ENCODE measurements around the gene ARMC7. TPM values are rescaled to one million over a fixed set of nuclear protein-coding genes. Genes with fewer than 3 reads are reported as not detected.

Gene ARMC7
- total and polyA plus RNA-seq, 2 of the 13 experiments (the other 11 are each of a cell fraction or from before 2014, with no cell fraction given), result 3.9 to 4.2 TPM

DNA sequence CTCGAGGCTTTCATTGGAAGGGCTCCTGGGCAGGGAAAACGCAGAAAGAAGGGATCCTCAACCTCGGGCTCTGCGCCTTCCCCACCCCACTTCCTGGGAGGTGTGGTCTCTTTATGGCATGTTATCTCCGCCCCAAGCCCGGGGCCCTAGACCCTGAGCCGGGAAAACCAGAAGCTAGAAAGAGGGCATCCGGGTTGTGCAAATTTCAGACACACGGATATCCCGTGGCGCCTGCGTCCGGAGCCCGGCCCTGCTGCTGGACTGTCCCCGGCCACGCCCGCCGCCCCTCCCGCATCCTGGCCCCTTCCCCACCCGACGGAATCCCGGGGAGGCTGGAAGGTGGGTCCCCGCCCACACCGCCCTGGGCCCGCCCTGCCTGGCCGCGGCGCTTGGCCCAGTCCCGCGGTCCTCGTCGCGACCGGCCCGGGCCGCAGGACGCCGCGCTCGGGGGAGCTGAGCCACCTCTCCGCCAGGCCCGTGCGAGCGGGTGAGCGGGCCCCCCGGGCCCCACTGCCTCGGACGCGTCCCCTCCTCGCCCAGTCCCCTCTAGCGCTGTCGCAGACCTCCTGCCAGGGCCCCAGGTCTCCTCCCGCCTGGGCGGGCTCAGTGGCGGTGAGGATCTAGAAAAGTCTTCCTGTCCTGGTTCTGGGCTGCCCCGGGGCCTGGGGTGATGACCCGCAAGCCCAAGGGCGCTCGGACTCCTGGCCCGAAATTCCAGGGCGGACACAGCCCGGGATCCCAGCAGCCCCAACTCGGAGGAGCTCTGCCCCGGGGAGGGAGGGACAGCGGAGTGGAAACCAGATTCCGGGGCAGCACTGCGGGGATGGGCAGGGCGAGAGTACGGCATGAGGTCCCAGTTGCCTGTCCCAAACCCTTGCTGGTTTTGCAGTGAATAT, 22.0 kb upstream of the ARMC7 start, which contains the start of gene SLC16A5 (continued):
- TF ChIP-seq, protein P1, sequence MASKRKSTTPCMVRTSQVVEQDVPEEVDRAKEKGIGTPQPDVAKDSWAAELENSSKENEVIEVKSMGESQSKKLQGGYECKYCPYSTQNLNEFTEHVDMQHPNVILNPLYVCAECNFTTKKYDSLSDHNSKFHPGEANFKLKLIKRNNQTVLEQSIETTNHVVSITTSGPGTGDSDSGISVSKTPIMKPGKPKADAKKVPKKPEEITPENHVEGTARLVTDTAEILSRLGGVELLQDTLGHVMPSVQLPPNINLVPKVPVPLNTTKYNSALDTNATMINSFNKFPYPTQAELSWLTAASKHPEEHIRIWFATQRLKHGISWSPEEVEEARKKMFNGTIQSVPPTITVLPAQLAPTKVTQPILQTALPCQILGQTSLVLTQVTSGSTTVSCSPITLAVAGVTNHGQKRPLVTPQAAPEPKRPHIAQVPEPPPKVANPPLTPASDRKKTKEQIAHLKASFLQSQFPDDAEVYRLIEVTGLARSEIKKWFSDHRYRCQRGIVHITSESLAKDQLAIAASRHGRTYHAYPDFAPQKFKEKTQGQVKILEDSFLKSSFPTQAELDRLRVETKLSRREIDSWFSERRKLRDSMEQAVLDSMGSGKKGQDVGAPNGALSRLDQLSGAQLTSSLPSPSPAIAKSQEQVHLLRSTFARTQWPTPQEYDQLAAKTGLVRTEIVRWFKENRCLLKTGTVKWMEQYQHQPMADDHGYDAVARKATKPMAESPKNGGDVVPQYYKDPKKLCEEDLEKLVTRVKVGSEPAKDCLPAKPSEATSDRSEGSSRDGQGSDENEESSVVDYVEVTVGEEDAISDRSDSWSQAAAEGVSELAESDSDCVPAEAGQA (IDR thresholded peaks at IDR 0.05; ENCODE audit: low read depth), result no peak
- TF ChIP-seq, protein P1 (CRISPR knock-in tag; IDR thresholded peaks at IDR 0.05; ENCODE audit: borderline replicate concordance), result no peak
- no peak for TF ChIP-seq CBX2 (IDR thresholded peaks at IDR 0.05; ENCODE audit: low read depth, low read length)
- TF ChIP-seq CBX2 (CRISPR knock-in tag; IDR thresholded peaks at IDR 0.05; ENCODE audit: low read depth), result no peak
- TF ChIP-seq, protein P2, sequence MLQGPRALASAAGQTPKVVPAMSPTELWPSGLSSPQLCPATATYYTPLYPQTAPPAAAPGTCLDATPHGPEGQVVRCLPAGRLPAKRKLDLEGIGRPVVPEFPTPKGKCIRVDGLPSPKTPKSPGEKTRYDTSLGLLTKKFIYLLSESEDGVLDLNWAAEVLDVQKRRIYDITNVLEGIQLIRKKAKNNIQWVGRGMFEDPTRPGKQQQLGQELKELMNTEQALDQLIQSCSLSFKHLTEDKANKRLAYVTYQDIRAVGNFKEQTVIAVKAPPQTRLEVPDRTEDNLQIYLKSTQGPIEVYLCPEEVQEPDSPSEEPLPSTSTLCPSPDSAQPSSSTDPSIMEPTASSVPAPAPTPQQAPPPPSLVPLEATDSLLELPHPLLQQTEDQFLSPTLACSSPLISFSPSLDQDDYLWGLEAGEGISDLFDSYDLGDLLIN (CRISPR knock-in tag; IDR thresholded peaks at IDR 0.05; ENCODE audit: borderline replicate concordance), result no peak
- TF ChIP-seq PRPF4 (IDR thresholded peaks at IDR 0.05; ENCODE audit: low read depth, low read length, poor library complexity, severe bottlenecking), result no peak
- TF ChIP-seq ZNF878 (CRISPR knock-in tag; IDR thresholded peaks at IDR 0.05), result no peak
- TF ChIP-seq, protein P3, sequence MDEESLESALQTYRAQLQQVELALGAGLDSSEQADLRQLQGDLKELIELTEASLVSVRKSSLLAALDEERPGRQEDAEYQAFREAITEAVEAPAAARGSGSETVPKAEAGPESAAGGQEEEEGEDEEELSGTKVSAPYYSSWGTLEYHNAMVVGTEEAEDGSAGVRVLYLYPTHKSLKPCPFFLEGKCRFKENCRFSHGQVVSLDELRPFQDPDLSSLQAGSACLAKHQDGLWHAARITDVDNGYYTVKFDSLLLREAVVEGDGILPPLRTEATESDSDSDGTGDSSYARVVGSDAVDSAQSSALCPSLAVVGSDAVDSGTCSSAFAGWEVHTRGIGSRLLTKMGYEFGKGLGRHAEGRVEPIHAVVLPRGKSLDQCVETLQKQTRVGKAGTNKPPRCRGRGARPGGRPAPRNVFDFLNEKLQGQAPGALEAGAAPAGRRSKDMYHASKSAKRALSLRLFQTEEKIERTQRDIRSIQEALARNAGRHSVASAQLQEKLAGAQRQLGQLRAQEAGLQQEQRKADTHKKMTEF (CRISPR knock-in tag; IDR thresholded peaks at IDR 0.05), result peak; percentile 48; the same call in 1 of the 2 replicates
- no peak for TF ChIP-seq ATF7 (IDR thresholded peaks at IDR 0.05)
- no peak for TF ChIP-seq ATF7 (CRISPR knock-in tag; IDR thresholded peaks at IDR 0.05)
- 0 out of 2 replicates have a peak, but pooled peaks have one; percentile 0 for TF ChIP-seq ZNF605 (CRISPR knock-in tag; IDR thresholded peaks at IDR 0.05)
- TF ChIP-seq RCOR2 (CRISPR knock-in tag; IDR thresholded peaks at IDR 0.05), result no peak
- TF ChIP-seq RBM22 (optimal IDR thresholded peaks at IDR 0.05; ENCODE audit: low read length), result no peak
- TF ChIP-seq, protein P4, sequence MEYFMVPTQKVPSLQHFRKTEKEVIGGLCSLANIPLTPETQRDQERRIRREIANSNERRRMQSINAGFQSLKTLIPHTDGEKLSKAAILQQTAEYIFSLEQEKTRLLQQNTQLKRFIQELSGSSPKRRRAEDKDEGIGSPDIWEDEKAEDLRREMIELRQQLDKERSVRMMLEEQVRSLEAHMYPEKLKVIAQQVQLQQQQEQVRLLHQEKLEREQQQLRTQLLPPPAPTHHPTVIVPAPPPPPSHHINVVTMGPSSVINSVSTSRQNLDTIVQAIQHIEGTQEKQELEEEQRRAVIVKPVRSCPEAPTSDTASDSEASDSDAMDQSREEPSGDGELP (IDR thresholded peaks at IDR 0.05; ENCODE audit: borderline replicate concordance, low read depth), result peak; percentile 11; the same call in 1 of the 2 replicates
- TF ChIP-seq CBX1 (IDR thresholded peaks at IDR 0.05; ENCODE audit: low read depth), result peak; percentile 57
- TF ChIP-seq, protein P5, sequence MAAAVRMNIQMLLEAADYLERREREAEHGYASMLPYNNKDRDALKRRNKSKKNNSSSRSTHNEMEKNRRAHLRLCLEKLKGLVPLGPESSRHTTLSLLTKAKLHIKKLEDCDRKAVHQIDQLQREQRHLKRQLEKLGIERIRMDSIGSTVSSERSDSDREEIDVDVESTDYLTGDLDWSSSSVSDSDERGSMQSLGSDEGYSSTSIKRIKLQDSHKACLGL (CRISPR knock-in tag; IDR thresholded peaks at IDR 0.05), result no peak
- TF ChIP-seq ZNF614 (CRISPR knock-in tag; IDR thresholded peaks at IDR 0.05; ENCODE audit: borderline replicate concordance), result peak; percentile 22; the same call in 1 of the 2 replicates
- TF ChIP-seq PAX8 (CRISPR knock-in tag; IDR thresholded peaks at IDR 0.05; ENCODE audit: borderline replicate concordance), result no peak; the same call in 1 of the 2 replicates
- no peak for TF ChIP-seq HNRNPH1 (optimal IDR thresholded peaks at IDR 0.05; ENCODE audit: low read depth, low read length)
- TF ChIP-seq ZNF558 (CRISPR knock-in tag; IDR thresholded peaks at IDR 0.05; ENCODE audit: borderline replicate concordance), result no peak
